Sigmoid colon (tissue), 4 donors: ENCODE results near the gene EPB41L3.

ENCODE experiments used
- CTCF ChIP-seq, 4 experiments: fragments of 450-650 bp in 3 of 4; fragments of 200-600 bp in 1 of 4; IDR thresholded peaks; one replicate each; pipeline ENCODE4 v1.5.1; 2016 to 2019; ENCODE audit warnings: antibody characterized with exemption in 4 of 4, mild to moderate bottlenecking in 3 of 4, moderate library complexity in 2 of 4
- EP300 ChIP-seq, 4 donors: sonication (generic); formaldehyde crosslinking; IDR thresholded peaks; one replicate each; pipeline ENCODE4 v1.6.1; 2017; ENCODE audit warnings: antibody characterized with exemption in 4 of 4
- POLR2A ChIP-seq, 2 donors: fragments of 450-650 bp; IDR thresholded peaks; one replicate each; pipeline ENCODE4 v1.6.1; 2016; ENCODE audit warnings: antibody characterized with exemption in 2 of 2, mild to moderate bottlenecking in 2 of 2, moderate library complexity in 2 of 2
- POLR2AphosphoS5 ChIP-seq, 4 donors: sonication (generic); formaldehyde crosslinking; IDR thresholded peaks; one replicate each; pipeline ENCODE4 v1.6.1; 2017; ENCODE audit warnings: antibody characterized with exemption in 4 of 4

- TF ChIP-seq POLR2A (IDR thresholded peaks at IDR 0.05) (no peak), EP300 (IDR thresholded peaks at IDR 0.05) (no peak), CTCF (IDR thresholded peaks at IDR 0.05) (no peak), POLR2AphosphoS5 (IDR thresholded peaks at IDR 0.05) (no peak)
Measured at GRCh38 chr18:5451150-5451549, 92.6 kb downstream of the EPB41L3 start.
